HL-60/S4 treated with retinoic acid at 250 ng/mL for 4 days and 3 days (cell line): ENCODE results near the gene FRMD5.

Experiments used
- in situ Hi-C: fragments of 300-500 bp; cut with MboI; formaldehyde crosslinking; loops from 2 replicates; pipeline ENCODE4 v1.7.0; 2022; ENCODE audit warnings: low sequenced_read_pairs

FRMD5 gene

GRCh38 chr15:43981576-43981975 is 213.5 kb downstream of the FRMD5 start:
- in situ Hi-C loops = no loop called here

DNA sequence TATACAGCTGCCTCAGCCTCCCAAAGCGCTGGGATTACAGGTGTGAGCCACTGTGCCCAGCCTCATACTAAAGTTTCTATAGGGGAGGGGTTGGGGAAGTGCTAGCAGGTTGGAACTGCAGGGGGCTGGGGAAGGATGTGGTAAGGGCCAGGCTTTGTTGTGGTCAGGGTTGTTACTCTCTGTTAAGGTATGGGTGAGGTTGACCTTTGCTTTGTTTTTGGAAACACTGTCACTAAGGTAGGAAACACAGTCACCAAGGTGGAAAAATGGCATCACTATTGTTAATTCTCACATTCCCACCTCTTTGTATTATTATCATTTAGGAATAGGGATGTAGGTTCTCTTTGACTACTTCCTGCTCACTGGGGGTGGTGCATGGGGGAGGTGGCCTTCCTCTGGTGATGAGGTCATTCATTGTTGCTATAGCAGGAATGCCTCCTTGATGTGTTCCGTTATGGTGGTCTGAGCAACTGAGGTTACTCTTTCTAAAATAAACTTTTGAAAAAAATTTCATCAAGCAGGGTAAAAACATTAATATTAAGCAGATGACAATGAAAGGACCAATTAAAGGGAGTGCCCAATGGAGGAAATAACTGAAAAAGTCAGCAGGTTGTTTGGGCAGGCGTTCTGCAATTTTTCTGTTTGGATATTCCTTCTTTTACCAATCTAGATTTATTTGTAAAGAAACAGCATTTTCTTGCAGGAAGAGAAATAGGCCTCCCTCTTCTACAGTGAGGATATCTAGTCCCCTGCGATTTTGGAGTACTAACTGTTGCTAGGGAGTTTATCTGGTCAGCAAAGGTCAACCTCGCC is 217.8 kb downstream of the FRMD5 start:
- in situ Hi-C loops = no loop called here

GRCh38 chr15:43975770-43976169 is 219.3 kb downstream of the FRMD5 start:
- in situ Hi-C loops = no loop called here

DNA sequence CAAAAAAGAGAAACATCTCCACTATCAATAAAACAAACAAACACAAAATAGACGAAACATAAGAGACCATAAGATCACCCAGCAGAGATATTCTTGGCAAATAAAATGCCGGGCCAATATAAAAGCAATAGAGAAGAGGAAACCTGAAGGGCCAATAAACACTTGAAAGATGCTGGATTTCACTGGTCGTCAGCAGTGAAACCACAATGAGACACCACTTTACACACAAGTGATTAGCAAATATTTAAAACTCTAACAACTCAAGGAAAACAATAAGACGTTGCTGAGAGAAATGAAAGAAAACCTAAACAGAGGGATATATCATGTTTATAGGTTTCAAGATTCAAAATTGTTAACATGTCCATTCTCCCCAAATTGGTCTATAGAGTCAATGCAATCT is 219.7 kb downstream of the FRMD5 start:
- in situ Hi-C loops = no loop called here

DNA sequence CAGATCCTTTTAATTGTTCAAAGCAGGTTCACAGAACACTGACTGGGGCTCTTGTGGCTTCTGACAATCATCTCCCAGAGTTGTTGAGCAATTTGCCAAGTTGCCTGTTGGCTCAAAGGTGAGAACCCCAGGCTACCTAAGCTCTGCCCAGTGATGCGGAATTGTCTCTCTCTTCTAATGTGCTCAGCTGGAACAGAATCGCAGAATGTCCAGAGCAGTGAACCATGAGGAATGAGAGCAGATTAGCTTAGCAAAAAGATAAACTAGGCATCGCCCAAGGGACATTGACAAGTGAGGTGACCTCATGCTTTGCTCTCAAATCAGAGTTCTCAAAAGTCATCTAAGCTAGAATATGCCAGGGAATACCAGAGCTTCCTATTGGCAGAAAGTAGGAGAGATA is 220.2 kb downstream of the FRMD5 start:
- in situ Hi-C loops = no loop called here

GRCh38 chr15:43969802-43970375 is 225.2 kb downstream of the FRMD5 start:
- in situ Hi-C loops = no loop called here

DNA sequence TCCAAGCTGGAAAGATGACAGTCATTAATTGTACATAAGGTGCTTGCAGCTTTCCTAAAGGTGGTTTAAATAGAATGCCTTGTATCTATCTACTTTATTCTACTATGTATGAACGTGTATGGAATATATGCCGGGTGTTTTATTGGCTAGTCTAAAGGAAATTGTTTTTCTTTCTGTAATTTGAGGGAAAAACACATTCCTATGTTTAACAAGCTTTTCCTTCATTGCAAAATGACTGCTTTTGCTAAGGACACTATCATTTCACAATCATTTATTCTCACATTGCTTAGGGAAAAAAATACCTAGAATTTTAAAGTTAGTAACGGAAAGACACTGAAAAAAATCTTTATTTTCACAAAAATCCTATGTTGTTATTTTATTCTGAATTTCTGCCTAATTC is 226.5 kb downstream of the FRMD5 start:
- in situ Hi-C loops = no loop called here

DNA sequence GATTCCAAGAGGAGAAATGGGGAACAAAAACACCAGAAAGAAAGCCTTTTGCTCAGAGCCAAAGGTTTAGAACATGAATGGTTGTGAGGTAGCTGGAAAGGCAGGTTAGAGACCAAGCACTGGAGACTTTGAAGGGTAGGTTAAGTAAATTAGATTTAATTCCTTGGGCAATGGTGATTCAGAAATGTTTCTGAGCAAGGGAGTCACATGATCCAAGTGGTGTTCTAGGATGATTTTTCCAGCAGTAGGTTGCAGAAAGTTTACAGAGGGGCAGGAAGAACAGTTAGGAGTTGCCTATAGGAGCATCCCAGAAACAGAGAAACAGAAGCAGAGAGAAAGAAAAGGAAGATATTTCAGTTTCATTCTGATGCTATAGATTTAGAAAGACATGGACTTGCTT is 228.4 kb downstream of the FRMD5 start:
- in situ Hi-C loops = no loop called here

DNA sequence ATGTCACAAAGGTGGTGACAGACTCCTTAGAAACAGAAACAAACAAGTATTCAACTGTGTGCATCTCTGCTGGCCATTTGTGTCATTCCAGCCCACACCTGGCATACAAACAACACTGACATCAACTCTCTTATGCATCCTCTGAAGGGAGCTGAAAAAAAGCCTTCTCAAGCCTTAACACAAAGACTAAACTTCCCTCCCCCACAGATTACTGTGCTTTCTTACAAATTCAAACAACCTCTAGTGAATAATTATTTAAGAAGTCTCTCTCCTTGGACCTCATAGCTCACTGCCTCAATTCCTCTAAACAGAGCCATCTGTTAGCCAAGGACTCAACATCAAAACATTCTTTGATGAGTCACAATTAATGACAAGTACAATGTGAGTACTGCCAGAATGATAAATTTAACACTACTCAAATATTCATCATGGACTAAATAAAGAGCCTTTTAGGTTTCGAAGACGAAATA is 236.2 kb downstream of the FRMD5 start:
- in situ Hi-C loops = no loop called here

GRCh38 chr15:43957724-43958123 is 237.3 kb downstream of the FRMD5 start:
- in situ Hi-C loops = no loop called here

GRCh38 chr15:43955140-43955539 is 239.9 kb downstream of the FRMD5 start:
- in situ Hi-C loops = no loop called here

DNA sequence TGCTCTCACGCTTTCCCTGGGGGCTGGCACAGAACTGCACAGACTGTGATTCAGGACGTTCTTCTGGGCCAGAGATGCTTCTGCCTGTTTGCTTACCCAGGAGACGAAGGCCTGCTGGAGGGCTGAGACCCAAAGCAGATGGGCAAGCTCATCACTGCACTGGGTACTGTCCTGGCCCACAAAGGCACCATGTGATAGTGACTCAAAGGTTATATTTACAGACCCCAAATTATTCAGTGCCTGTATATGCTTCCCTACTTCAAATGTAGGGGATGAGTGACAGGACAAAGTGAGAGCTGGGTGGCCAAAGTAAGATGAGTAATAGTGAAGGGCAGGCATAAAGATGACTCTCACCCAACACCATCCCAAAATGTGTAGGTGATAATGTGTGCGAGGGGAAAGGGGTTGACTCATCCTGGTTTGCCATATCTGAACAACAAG is 240.9 kb downstream of the FRMD5 start:
- in situ Hi-C loops = no loop called here

DNA sequence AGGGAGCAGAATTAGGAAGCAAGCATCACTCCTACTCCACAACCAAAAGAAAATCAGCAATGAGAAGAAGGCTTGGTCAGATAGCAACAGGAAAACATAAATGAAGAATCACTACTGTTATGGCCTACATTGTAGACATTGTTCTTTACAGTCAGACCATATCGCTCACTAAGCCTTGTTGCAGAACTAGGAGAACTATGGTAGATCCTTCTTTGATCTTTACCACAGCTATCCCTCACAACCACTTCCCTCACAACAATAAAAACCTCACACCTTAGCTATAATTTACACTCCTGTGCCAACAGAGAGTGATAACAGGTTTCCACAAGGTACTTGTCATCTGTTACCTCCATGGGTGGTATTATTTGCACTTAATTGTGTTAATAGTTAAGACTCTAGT is 241.7 kb downstream of the FRMD5 start:
- in situ Hi-C loops = no loop called here

DNA sequence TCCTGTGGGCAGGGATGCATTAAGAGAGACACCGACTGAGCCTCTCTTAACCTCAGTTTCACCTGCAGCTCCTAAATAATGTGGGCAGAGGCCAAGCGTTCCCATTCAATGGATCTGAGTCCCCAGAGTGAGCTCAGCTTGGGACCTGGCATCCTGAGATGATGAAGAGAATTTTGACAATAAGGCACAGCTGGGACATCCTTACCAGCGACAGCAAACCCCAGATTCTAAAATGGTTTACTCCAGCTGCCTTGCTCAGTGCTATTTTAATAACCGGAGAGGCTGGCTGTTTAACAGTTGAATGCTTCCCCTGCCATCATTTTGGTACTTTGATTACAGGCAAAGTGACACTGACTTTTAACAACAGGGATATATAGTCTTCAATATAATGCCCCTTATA is 244.5 kb downstream of the FRMD5 start:
- in situ Hi-C loops = no loop called here

GRCh38 chr15:43948691-43949325 is 246.3 kb downstream of the FRMD5 start:
- in situ Hi-C loops = no loop called here

DNA sequence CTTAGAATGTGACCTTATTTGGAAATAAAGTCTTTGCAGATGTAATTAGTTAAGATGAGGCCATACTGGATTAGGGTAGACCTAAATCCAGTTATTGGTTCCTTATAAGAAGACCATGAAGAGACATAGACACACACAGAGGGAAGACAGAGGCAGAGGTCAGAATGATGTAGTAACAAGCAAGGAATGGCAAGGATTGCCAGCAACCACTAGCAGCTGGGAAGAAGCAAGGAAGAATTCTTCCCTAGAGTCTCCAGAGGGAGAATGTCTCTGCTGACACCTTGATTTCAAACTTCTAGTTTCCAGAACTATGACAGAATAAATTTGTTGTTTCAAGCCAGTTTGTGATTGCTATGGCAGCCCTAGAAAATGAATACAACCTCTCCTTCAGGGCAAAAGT is 251.6 kb downstream of the FRMD5 start:
- in situ Hi-C loops = no loop called here

DNA sequence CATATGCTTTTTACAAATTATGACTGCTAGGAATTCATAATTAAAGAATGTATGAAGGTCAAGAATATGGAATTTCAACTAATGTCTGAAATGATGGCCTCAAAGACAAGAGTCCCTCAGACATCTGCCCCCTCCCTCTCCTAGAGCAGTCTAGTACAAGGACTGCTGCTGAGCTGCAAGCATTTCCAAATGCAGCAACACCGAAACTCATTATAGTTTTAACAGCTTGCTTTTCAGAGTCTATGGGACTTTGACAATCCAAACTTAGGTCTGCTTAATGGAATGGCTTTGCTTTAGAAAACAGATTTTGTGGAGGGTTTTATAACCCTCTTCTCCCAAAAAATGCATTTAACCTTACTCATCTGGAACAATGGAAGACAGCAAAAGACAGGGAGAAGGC is 252.9 kb downstream of the FRMD5 start:
- in situ Hi-C loops = no loop called here

GRCh38 chr15:43941555-43941954 is 253.5 kb downstream of the FRMD5 start:
- in situ Hi-C loops = no loop called here

DNA sequence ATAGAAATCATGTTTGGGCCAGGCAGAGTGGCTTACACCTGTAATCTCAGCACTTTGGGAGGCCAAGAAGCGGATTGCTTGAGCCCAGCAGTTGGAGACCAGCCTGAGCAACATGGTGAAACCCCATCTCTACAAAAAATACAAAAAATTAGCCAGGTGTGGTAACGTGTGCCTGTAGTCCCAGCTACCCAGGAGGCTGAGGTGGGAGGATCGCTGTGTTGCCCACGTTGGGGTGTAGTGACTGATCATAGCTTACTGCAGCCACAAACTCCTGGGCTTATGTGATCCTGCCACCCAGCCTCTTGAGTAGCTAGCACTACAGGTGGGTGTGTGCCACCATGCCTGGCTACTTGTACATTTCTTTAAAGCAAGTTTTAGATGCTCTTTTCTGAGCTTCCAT is 254.0 kb downstream of the FRMD5 start:
- in situ Hi-C loops = no loop called here

DNA sequence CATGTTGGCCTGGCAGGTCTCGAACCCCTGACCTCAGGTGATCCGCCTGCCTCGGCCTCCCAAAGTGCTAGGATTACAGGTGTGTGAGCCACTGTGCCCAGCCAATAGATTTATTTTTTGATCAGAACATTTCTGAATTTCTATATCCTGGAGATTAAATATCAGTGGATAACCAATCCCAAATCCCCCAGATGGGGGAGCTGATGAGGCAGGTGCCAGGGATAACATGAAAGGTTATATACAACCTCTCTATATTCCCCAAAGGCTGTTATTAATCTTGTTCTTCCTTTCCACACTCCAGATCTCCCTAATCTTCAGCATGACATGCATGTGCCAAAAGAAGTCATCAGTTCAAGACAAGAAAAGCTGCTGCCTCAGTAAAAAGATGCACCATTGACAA is 256.0 kb downstream of the FRMD5 start:
- in situ Hi-C loops = no loop called here

- in situ Hi-C loops = no loop called here
These were observed 260.6 kb downstream of the FRMD5 start for GRCh38 chr15:43934480-43934879.

GRCh38 chr15:43932907-43933306 is 262.2 kb downstream of the FRMD5 start:
- in situ Hi-C loops = no loop called here
